ENCODE results near the gene SLC12A3. TPM values are rescaled to one million over a fixed set of nuclear protein-coding genes. Genes with fewer than 3 reads are reported as not detected.
A peak's percentile ranks its signal among the peaks of the same experiment; 100 is the strongest.
"Not testable (repeated sequence)": the region's sequence is repeated elsewhere in the genome, so short reads cannot be mapped to it uniquely, and the experiment has no call there.

SLC12A3 gene
- total RNA-seq, 1 experiment from 2014 or later: not detected

DNA sequence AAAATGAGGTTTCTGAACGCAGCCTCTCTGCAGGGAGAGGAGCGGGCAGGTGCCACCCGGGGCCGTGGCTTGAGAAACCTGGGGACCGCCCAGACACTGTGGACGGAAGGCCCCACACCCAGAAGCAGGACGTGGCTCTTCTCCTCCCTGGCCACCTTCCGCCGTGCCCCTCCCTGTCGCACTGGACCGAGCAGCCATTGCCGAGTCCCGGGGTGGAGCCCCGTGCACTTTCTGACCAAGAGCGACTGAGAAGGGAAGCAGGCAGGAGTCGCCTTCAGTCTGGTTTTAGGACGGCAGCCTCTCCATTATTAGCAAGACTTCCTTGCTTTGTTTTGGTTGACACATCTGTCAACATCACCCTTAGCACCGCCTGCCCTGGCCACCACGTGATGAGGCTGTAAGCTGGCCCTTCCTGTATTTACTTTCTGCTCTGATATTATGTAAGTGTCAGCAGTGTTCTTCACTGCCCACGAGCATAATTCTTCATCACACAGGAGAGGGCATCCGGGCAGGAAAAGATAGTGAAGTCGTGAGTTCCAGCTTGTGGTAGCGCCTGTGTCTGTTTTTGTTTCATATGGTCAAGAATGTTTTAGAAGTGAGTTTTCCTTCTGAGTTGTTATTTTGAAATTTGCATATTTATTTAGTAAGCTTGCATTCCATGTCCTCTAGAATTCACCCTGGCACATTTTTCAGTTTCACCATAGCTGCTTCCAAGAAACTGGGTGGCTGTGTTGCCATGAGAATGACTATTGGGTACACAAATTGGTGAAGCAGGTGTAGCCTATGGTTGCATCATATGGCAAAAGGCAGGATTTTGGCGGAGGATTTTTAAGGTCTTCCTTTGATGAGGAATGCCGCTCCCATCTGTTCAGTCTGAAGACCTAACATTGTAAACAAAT lies 68.0 kb downstream of the SLC12A3 start:
- in situ Hi-C loops (cut with HindIII; ENCODE audit: low sequenced_read_pairs): no loop called here
- peak; percentile 88 for DNase-seq (ENCODE audit: low spot score)

DNA sequence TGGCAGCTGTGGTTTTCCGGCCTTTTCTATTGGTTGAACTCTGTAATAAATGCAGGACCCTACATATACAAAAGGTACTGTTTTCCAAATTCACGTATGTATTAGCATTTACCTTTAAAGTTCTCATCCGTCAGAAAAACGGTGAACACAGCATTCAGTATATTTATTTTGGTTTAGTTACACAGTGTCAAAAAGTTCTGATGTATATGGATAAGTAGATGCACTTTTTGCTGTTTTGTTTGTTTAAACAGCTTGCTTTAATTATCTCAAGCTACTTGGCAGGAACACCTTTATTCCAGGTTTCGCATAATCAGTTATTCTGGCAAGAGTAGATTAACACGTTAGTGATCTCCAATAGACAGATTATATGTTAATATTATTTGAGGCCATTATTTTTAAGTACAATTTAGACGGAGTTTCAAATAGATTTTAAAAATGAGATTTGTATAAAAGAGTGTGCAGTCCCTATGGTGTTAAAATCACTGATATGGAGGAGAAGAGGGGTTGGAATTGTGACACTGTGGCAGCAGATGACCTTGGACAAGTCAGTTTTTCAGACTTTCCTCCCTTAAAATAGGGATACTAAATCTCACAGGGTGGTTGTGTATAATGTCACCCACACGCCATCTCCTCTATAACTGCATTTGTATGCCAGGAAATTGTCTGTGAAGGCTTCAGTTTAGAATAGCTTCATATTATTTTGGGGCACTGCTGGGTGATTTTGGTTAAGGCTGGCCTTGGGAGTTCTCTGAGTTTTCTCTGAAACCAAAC lies 69.0 kb downstream of the SLC12A3 start:
- in situ Hi-C loops (cut with HindIII; ENCODE audit: low sequenced_read_pairs): no loop called here
- DNase-seq (ENCODE audit: low spot score): peak; percentile 17

DNA sequence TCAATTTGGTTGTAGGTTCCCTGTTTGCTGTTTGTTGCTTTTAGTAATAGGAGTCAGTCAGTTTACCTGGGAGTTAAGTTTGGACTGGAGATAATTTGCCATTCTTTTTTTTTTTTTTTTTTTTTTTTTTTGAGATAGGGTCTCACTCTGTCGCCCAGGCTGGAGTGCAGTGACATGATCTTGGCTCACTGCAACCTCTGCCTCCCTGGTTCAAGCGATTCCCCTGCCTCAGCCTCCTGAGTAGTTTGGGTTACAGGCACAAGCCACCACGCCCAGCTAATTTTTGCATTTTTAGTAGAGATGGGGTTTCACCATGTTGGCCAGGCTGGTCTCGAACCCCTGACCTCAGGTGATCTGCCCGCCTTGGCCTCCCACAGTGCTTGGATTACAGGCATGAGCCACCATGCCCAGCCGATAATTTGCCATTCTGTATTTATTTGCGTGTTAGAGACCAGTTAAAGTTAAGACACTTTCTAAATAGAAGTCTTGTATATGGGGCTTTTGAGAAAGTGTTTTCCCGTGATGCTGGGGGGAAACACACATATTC lies 69.7 kb downstream of the SLC12A3 start:
- DNase-seq (ENCODE audit: low spot score); in situ Hi-C loops (cut with HindIII; ENCODE audit: low sequenced_read_pairs): not testable (repeated sequence)

DNA sequence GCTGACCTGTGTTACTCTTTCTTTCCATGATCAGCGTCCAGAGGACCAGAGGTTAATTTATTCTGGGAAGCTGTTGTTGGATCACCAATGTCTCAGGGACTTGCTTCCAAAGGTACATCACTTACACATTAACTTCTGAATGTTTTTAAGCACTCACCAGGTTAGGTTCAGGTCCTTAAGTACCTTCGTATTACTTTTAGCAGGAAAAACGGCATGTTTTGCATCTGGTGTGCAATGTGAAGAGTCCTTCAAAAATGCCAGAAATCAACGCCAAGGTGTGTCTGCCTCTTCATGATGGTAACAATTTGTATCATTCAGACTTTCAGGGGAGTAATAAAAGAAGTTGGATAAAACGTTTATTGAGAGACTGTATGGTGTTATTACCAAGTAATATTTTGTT lies 70.2 kb downstream of the SLC12A3 start:
- in situ Hi-C loops (cut with HindIII; ENCODE audit: low sequenced_read_pairs): no loop called here
- DNase-seq (ENCODE audit: low spot score): no peak

DNA sequence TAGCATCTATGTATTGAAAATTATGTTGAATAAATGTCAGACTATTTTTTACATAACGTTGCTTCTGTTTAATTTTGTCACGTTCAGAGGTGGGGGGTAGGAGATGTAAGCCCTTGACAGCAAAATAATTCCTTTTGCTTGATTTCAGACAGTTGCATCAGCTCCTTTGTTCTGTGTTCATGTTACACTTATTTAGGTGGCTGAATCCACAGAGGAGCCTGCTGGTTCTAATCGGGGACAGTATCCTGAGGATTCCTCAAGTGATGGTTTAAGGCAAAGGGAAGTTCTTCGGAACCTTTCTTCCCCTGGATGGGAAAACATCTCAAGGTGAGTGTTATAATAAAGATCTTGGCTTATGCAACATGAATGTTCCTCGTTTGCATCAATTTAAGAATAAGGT lies 71.5 kb downstream of the SLC12A3 start:
- in situ Hi-C loops (cut with HindIII; ENCODE audit: low sequenced_read_pairs): no loop called here
- DNase-seq (ENCODE audit: low spot score): no peak

DNA sequence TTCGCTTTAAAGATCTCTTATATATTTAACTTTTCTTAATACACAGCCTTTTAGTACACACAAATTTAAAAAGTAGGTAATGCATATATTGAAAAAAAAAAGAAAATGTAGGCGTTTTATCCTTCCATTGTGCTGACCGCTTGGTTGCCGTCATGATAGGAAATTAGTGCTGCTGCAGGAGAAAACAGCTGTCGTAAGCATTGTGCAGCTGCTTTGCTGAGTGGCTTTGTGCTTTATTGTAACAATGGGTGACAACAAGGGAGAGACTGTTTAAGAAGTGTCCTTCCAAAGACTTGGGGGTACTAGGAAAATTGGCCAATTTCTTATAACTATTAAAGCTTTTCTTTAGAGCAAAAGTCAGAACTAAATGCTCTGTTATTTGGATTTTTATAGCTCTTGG lies 71.9 kb downstream of the SLC12A3 start:
- in situ Hi-C loops (cut with HindIII; ENCODE audit: low sequenced_read_pairs): no loop called here
- no peak for DNase-seq (ENCODE audit: low spot score)

DNA sequence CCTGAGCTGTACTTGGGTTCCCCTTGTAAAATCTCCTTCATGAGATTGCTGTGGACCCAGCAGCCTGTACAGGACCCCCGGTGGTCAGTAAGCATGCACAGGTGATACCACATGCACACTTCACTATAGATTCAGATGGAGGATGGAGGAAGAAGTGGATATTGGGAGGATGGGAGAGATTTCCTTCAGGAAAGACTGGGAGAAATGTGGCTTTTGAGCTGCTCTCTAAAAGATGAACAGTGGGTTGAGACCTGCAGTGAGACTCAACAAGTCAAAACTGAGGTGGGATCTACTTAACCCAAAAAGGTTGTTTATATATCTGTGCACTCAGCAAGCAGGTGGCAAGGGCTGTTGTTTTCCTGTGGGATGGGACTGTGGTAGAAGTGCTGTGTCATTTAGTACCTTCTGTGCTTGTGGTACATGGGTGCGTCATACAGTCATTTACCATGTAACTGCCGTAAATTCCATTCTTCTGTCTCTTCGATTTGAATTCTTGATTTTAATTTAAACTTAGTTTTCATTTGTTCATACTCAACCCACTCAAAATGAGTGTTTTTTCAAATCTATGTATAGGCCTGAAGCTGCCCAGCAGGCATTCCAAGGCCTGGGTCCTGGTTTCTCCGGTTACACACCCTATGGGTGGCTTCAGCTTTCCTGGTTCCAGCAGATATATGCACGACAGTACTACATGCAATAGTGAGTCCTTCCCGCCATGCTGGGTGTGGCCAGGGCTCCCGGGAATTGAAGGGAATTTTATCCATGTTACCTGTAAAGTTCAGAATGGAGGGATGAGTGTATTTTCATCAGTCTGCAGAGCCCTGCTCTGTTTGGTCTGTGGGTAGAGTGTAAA lies 73.9 kb downstream of the SLC12A3 start:
- DNase-seq (ENCODE audit: low spot score): no peak
- in situ Hi-C loops (cut with HindIII; ENCODE audit: low sequenced_read_pairs): no loop called here

DNA sequence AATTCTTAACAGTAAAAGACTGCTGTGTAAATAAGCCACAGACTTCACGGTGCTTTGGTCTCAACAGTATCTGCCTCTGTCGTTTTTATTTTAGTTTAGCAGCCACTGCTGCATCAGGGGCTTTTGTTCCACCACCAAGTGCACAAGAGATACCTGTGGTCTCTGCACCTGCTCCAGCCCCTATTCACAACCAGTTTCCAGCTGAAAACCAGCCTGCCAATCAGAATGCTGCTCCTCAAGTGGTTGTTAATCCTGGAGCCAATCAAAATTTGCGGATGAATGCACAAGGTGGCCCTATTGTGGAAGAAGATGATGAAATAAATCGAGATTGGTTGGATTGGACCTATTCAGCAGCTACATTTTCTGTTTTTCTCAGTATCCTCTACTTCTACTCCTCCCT lies 74.8 kb downstream of the SLC12A3 start:
- in situ Hi-C loops (cut with HindIII; ENCODE audit: low sequenced_read_pairs): no loop called here
- DNase-seq (ENCODE audit: low spot score): no peak

DNA sequence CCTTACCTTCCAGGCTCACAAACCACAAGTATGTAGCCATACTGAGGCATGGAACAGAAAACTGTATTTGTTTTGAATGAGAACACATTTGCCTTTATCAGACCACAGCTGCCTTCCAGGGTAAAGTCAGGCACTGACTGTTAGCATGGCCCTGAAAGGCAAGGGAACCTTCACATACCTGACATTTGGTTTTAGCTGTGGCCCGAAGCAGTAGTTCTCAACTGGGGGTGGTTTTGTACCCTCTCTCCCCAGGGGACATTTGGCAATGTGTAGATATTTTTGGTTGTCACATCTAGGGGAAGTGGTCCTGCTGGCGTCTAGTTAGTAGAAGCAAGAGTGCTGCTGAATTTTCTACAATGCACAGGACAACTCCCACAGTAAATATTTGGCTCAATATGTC lies 76.1 kb downstream of the SLC12A3 start:
- in situ Hi-C loops (cut with HindIII; ENCODE audit: low sequenced_read_pairs): no loop called here

DNA sequence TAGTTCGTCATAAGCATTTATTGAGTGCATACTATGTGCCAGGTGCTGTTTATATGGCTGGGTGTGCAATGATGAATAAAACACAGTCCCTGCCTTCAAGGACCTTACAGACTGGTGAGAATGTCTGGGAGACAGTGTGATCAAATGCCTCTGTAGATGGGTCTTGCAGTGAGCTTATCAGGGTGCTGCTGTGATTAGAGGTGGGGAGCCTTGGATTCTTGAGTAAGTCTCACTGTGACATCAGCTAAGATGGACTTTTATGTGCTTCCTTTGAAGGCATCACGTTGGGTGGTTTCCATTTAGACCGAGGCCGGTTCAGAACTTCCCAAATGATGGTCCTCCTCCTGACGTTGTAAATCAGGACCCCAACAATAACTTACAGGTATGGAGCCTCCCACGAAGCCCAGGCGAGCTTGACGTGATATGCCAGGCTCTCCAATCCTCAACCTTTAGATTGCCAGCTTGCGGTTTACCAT lies 76.9 kb downstream of the SLC12A3 start:
- in situ Hi-C loops (cut with HindIII; ENCODE audit: low sequenced_read_pairs): no loop called here
- DNase-seq (ENCODE audit: low spot score): no peak

More for the DNA sequence above, 76.1 kb downstream of the SLC12A3 start:
- no peak for DNase-seq (ENCODE audit: low spot score)

DNA sequence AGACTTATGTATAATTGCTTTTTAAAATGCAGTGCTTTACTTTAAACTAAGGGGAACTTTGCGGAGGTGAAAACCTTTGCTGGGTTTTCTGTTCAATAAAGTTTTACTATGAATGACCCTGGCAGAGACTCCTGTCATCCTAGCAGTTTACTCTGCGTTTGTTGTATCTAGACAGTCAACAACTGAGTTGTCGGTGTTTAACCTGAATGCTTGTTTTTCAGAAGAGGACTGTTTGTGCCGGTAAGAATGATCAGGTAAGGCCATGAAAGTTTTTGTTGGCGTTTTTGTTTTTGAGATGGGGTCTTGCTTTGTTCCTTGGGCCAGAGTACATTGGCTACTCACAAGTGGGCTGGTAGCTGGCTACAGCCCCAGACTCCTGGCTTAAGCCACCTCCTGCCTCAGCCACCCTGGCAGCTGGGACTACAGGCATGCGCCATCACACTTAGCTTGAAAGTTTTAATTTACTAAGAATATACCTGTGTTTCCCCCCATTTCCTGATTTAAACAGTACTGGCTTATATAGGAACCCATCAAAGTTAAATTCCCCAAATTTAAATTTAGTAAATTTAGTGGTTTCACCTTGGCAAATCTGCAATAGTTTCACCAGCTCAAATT lies 78.9 kb downstream of the SLC12A3 start:
- in situ Hi-C loops (cut with HindIII; ENCODE audit: low sequenced_read_pairs): no loop called here
- DNase-seq (ENCODE audit: low spot score): no peak

DNA sequence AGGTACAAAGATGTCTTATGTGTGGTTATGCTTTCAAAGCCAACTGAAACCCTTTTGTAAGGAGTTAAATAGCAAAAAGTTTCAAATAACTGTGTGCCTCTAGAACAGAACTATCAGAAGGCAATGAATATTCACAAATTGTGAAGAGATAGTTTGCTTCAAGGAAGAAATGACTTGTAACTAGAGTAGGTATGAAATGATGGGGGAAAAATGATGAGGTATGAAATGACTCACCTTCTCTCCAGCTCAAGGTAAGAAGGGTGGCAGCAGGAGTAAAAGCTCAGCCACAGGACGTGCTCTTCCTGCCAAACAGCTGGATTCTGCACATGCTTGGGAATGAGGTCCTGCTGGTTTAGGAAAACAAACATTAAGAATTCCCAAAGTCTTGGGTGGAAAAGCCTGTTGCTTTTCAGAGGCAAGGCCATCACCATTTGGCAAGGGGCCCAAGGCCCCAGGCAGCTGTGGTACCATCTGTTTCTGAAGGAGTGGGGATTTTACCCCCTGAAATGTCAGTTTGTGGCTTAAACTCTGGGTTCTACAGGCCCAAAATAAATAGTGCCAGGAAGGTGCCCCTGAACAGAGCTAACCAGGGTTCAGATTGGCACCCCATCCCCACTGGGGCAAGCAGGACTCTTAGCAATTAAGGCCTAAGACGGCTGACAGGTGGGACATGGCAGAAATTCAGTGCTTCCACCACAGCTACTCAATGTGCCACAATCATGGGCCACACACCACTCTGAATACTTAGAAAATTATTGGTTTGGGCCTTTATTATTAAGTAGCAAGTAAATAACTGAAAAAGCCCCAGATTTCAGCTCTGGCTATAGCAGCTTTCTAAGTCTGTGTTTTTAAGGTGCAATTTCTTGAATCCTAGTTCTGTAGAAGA lies 80.2 kb downstream of the SLC12A3 start:
- no peak for DNase-seq (ENCODE audit: low spot score)

DNA sequence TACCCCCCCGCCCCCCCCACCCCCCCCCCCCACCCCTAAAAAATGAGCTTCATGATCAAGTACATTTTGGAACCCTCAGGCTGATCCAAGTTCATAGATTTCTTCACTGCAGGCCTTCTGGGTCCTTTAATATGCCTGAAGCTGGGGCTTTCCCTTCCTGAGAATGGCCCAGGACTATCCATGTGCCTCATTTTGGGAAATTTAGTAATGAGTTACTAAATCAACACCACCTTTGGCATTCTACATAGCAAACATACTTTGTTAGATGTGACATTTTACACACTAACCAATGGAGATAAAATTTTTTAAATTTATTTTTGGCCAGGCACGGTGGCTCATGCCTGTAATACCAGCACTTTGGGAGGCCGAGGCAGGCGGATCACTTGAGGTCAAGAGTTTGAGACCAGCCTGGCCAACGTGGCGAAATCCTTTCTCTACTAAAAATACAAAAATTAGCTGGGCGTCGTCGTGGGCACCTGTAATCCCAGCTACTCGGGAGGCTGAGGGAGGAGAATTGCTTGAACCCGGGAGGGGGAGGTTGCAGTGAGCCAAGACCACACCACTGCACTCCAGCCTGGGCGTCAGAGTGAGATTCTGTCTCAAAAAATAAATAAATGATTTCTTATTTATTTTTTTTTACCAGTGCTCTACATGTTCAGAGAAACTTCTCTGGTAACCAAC lies 81.0 kb downstream of the SLC12A3 start:
- DNase-seq (ENCODE audit: low spot score): no peak
- in situ Hi-C loops (cut with HindIII; ENCODE audit: low sequenced_read_pairs): no loop called here

More for the DNA sequence above, 80.2 kb downstream of the SLC12A3 start:
- in situ Hi-C loops (cut with HindIII; ENCODE audit: low sequenced_read_pairs): no loop called here

DNA sequence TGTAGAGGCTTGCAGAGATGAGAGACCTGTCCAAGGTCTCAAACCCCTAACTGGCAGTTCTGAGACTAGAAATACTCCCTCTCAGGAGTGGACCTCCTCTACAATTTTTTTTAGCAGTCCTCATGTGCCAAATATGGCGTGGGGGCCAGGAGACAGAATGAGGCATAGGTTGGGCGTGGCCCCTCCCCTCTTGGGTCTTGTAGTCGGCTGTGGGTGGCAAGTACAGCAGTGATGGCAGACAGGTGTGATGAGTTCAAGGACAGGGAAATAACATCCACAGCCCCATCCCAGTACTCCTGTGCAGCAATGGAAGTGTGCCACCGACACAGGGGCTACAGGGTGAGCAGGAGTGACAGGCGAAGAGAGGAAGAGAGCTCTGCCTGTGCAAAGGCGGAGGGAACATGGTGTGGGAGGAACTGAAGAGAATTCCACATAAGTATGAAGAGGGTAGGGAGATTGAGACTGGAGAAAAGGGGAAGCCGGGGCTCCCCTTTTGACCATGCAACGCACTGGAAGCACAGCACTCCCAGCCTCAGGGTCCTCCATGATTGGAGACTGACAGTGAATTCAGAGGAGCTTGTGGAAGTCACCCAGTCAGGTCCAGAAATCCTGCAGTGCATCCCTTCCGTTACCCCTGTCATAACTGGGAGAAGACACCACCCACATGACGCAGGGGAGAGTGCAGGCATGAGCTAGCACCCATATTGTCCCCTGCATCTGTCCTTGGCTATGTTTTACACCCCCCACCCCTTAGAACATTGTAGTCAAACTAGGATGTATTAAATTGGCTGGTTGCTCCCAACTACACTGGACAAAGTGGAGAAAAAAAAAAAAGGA lies 82.0 kb downstream of the SLC12A3 start:
- in situ Hi-C loops (cut with HindIII; ENCODE audit: low sequenced_read_pairs): no loop called here
- no peak for DNase-seq (ENCODE audit: low spot score)

DNA sequence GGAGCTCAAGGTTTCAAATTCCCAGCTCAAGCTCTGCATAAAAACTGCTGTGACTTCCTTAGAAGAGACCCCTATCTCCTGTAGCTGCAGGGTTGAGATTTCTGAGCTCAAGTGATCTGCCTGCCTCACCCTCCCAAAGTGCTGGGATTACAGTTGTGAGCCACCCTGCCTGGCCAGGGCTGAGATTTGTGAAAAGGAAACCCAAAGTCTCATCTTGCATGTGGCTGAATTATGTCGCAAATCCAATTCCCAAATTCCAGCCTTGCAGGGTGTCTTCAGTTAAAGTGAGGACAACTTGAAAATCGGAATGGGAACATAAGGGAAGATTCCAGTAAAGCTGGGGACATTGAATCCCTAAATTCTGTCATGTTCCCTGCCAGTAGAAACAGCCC lies 82.6 kb downstream of the SLC12A3 start:
- in situ Hi-C loops (cut with HindIII; ENCODE audit: low sequenced_read_pairs): no loop called here
- no peak for DNase-seq (ENCODE audit: low spot score)

DNA sequence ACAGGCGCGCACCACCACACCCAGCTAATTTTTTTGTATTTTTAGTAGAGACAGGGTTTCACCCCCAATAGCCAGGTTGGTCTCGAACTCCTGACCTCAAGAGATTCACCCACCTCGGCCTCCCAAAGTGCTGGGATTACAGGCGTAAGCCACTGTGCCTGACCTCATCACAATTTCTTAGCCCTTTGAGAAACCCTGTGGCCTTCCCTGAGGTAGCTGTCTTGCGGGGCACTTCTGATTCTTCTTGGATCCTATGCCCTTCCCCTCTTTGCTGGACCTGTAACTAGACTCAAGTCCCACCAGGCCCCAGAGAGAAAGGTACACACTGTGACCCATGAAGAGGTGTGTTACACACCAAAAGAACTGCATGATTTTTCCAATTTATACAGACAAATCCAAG lies 83.2 kb downstream of the SLC12A3 start:
- in situ Hi-C loops (cut with HindIII; ENCODE audit: low sequenced_read_pairs): no loop called here
- DNase-seq (ENCODE audit: low spot score): no peak

Measured in G401 (cell line).